ENCODE measurements around the gene CEP104.
"Not testable (repeated sequence)": the region's sequence is repeated elsewhere in the genome, so short reads cannot be mapped to it uniquely, and the experiment has no call there.

CEP104 gene

GRCh38 chr1:3825356-3825755 is 31.7 kb downstream of the CEP104 start:
- DNase-seq (ENCODE audit: low read depth in 2 of 2) = no peak

GRCh38 chr1:3824650-3825049 is 32.4 kb downstream of the CEP104 start:
- DNase-seq (ENCODE audit: low read depth in 2 of 2) = no peak

- no peak for DNase-seq (ENCODE audit: low read depth in 2 of 2)
Observed at GRCh38 chr1:3822421-3822820, 34.6 kb downstream of the CEP104 start.

GRCh38 chr1:3821908-3822307 is 35.1 kb downstream of the CEP104 start:
- DNase-seq (ENCODE audit: low read depth in 2 of 2) = no peak

GRCh38 chr1:3821447-3821846 is 35.6 kb downstream of the CEP104 start:
- no peak for DNase-seq (ENCODE audit: low read depth in 2 of 2)

- no peak for DNase-seq (ENCODE audit: low read depth in 2 of 2)
Observed at GRCh38 chr1:3821004-3821403, 36.0 kb downstream of the CEP104 start.

GRCh38 chr1:3820316-3820715 is 36.7 kb downstream of the CEP104 start:
- DNase-seq (ENCODE audit: low read depth in 2 of 2) = no peak

GRCh38 chr1:3819771-3820200 is 37.2 kb downstream of the CEP104 start:
- no peak for DNase-seq (ENCODE audit: low read depth in 2 of 2)

- no peak for DNase-seq (ENCODE audit: low read depth in 2 of 2)
Observed at GRCh38 chr1:3817821-3818597, 39.0 kb downstream of the CEP104 start.

GRCh38 chr1:3817138-3817740 is 39.8 kb downstream of the CEP104 start:
- no peak for DNase-seq (ENCODE audit: low read depth in 2 of 2)

- DNase-seq (ENCODE audit: low read depth in 2 of 2) = no peak
Observed at GRCh38 chr1:3816331-3817137, 40.5 kb downstream of the CEP104 start.

- no peak for DNase-seq (ENCODE audit: low read depth in 2 of 2)
Observed at GRCh38 chr1:3814771-3815561, 42.0 kb downstream of the CEP104 start.

GRCh38 chr1:3814065-3814464 is 42.9 kb downstream of the CEP104 start:
- no peak for DNase-seq (ENCODE audit: low read depth in 2 of 2)

GRCh38 chr1:3811595-3811911 is 45.5 kb downstream of the CEP104 start:
- no peak for DNase-seq (ENCODE audit: low read depth in 2 of 2)

GRCh38 chr1:3810149-3810761 is 46.8 kb downstream of the CEP104 start:
- DNase-seq (ENCODE audit: low read depth in 2 of 2) = not testable (repeated sequence)

GRCh38 chr1:3809680-3810079 is 47.3 kb downstream of the CEP104 start:
- no peak for DNase-seq (ENCODE audit: low read depth in 2 of 2)

- DNase-seq (ENCODE audit: low read depth in 2 of 2) = no peak
Observed at GRCh38 chr1:3807769-3808168, 49.2 kb downstream of the CEP104 start.

GRCh38 chr1:3805038-3805437 is 52.0 kb downstream of the CEP104 start:
- DNase-seq (ENCODE audit: low read depth in 2 of 2) = no peak

GRCh38 chr1:3804627-3804944 is 52.4 kb downstream of the CEP104 start:
- not testable (repeated sequence) for DNase-seq (ENCODE audit: low read depth in 2 of 2)

GRCh38 chr1:3803905-3804626 is 52.9 kb downstream of the CEP104 start:
- no peak for DNase-seq (ENCODE audit: low read depth in 2 of 2)

GRCh38 chr1:3800795-3801194 is 56.2 kb downstream of the CEP104 start:
- DNase-seq (ENCODE audit: low read depth in 2 of 2) = not testable (repeated sequence)

Data from stimulated activated CD8-positive, alpha-beta memory T cell treated with anti-CD3 and anti-CD28 coated beads, Interleukin-7, amount 100 ng/mL, for 4 hours (primary cell).